Jurkat, Clone E6-1 (cell line): ENCODE data around the gene MAP3K4.
A peak's percentile ranks its signal among the peaks of the same experiment; 100 is the strongest.
"Not testable (repeated sequence)": the region's sequence is repeated elsewhere in the genome, so short reads cannot be mapped to it uniquely, and the experiment has no call there.

Source experiments
- DNase-seq: peaks from one replicate; pipeline ENCODE4 v3.0.0-alpha.2; 2011; ENCODE audit warnings: low read depth, low spot score
- H3K4me3 ChIP-seq: 2 replicates; pipeline ENCODE4 v1.5.1; 2011; ENCODE audit warnings: mild to moderate bottlenecking, low read length, control low read depth, moderate library complexity

MAP3K4 gene

DNA sequence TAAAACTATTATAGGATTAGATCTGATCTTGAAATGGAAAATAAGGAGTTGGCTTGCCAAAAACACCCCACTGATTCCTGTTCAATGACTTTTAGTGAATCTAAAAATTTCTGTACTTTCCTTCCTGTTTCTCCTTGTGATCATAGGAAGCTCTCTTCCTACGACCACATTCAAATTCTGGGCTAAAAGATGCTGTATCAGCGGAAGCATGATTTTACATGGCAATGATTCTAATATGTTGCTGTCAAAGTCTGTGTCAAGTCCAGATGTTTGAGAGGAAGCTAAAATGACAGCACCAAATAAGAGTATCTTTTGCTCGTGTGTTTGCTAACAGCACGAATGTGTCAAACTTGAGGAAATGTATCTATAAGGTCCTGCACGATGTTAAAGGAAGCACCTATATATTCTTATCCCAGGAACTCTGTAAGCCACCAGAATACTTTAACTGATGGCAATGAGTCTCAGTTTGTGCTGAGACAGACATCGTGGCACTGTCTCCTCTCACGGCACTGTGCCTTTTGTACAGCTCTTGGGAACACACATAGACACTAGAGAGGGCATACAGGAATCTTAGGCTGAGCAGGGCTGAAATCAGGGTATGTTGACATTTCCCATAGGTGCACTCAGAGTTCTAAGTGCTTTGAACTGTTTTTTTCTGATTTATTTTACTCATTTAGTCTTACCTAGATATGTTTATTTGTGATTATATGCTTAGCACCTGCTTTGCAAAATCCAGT, 24.9 kb upstream of the MAP3K4 start:
- DNase-seq = no peak
- H3K4me3 ChIP-seq = no peak overlapping the region

DNA sequence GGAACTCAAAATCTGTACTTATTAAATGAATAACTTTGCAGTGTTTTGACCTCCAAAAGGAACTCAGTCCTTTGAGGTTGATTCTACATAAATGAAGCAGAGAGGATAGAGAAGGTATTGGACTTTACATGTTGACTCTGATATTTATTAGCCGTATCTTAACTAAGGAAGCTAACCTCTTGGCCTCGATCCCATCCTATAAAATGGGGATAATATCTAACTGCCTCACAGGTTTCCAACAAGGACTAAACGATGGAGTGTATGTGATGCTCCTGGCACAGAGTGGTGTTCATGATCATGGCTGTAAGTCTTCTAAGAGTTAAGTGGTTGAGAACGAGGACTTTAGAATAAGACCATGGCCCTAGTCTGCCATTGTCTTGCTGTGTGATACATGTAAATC, 24.2 kb upstream of the MAP3K4 start:
- DNase-seq = no peak
- H3K4me3 ChIP-seq = no peak overlapping the region

DNA sequence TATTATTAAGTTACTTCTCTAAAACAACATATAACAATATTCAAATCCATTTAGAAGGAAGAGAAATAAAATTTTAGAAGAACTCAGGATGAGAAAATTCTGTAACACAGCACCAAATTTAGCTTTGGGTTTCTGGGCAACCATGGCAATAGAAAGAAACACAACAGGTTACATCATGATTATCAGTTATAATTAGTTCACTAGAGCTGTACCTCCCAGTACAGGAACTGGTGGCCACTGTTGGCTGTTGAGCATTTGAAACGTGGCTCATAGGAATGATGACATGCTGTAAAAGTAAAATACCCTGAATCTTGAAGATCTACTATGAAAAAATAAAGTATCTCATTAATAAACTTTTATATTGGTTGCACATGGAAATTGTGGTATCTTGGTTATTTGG, 23.7 kb upstream of the MAP3K4 start:
- H3K4me3 ChIP-seq = no peak overlapping the region
- no peak for DNase-seq

DNA sequence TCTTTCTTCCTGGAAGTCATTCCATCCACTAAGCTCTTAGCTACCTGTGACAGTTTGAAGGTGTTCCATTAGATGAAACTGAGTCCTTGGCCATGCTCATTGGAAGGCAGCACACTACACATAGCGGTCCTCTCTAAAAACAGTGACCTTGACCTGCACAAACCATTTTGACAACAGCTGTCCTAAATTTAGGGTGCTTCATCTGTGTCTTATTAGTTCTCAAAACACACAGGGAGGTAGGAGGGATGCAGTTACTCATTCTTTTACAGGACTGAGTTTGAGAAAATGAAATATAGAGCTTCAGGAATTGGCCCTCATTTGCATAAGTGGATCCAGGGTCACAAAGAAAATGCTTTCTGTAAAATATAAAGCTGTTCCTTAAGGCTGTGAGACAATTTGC, 20.4 kb upstream of the MAP3K4 start:
- DNase-seq = no peak
- H3K4me3 ChIP-seq = no peak overlapping the region

DNA sequence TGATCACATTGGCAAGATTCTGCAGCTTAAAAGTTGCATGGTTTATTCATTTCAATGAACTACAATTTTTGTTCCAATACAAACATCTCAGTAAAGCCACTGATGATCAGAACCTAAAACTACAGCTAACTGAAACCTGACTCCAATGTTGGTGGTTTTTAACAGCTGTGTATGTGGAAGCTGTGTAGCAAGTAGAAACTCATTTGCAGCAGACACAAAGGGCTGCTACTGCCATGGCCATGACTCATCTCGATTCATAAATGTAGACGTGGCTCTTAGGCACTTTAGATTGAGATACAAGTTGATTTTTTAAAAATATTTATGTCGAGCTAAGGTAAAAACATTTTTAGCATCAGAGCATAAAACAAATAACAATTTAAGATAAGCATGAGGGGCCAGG, 19.5 kb upstream of the MAP3K4 start:
- H3K4me3 ChIP-seq = no peak overlapping the region
- no peak for DNase-seq

DNA sequence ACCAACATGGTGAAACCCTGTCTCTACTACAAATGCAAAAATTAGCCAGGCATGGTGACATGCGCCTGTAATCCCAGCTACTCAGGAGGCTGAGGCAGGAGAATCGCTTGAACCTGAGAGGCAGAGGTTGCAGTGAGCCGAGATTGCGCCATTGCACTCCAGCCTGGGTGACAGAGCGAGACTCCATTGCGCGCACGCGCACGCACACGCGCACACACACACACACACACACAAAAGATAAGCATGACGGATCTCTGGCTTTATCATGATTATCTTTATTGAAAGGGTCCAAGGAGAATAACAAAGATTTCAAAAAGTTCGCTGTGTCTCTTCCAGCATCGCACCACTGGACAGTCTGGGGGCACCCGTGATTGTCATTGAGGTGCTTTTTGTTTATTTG, 19.0 kb upstream of the MAP3K4 start:
- H3K4me3 ChIP-seq, DNase-seq: not testable (repeated sequence)

DNA sequence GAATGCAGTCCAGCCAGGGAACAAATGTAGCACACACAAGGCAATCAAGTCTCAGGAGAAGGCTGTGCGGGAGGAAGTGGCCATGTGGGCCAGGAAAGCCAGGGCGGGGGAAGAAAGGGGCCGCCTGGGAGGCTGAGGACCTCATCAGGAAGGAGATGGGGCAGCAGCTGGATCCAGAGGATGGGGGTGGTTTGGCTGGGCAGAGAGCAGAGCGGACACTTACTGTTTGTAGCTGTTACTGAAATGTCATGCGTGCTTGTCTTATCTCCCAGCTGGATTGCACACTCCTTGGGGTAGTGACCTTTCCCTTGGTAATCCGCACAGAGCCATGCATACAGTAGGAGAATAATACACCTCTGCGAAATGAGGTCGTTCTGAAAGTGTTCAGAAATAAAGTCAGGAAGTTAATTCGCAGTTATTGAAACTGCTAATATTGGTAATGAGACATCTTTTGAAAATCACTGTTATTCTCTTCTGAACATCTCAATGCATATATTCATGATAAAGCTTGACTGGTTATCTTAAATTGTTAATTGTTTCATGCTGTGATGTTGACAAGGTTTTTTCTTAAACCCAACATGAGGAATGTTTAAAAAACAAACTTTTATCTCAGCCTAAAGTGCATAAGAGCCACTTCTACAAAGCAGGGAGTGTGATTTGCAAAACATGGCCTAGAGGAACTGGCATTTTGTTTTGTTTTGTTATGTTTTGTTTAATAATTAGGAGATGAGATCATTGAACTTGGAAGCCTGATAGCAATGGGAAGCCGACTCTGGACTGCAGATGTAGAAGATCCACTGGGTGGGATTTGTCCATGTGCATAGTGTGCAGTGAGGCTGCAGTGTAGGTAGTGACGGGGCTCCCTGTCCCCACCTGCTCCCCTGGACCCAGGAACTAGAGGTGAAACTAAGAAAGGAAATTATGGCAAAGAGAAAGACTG, 18.0 kb upstream of the MAP3K4 start:
- no peak overlapping the region for H3K4me3 ChIP-seq
- no peak for DNase-seq

DNA sequence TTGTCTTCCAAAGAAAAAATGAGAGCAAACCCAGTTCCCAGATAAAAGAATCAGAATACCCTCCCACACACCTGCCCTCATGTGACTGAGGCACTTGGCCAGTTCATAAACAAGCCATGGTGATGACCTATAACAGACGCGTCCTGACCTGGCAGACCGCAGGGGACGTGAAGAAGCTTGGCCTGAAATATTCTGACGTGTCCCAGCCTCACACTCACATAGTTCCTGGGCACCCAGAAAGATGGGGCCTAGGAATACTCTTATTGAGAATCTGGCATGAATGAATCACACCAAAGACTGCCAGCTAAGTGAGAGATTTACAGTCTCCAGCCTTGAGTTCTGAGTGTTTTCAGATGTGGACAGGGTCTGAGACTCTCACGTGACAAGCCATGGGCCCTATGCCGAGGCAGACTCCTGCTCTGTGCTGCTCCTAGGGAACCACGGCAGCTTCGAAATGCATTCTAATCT, 17.2 kb upstream of the MAP3K4 start:
- DNase-seq = no peak
- no peak overlapping the region for H3K4me3 ChIP-seq

DNA sequence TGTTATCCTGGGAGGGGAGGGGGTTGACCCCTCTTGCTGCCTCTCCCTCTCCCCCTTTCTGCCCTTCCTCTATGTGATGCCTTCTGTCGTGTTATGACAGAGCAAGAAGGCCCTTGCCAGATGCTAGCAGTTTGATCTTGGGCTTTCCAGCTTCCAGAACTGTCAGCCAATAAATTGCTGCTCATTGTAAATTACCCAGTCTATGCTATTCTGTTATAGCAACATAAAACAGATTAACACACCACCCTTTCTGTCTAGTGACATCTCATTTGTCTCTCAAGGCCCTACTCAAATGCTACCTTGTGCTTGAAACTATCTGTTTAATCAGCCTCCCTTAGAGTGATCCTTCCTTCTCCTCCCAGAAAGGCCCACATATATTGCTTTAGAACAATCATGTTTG, 16.4 kb upstream of the MAP3K4 start:
- DNase-seq = no peak
- H3K4me3 ChIP-seq = no peak overlapping the region

DNA sequence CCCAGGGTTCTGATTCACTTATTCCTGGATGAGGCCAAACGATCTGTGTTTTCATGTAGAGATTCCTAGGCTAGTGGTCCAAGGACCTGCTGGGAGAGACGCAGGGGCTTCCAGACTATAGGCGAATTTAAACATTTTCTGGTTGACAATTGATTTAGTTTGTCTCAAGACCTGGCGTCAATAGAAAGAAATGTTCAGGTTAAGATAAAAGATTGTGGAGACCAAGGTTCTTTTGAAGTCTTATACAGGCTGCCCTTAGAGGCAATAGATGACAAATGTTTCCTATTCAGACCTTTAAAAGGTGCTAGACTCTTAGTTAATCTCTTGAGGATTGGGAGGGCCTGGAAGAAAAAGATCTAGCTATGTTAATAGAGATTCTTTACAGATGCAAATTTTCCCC, 15.6 kb upstream of the MAP3K4 start:
- not testable (repeated sequence) for H3K4me3 ChIP-seq, DNase-seq

DNA sequence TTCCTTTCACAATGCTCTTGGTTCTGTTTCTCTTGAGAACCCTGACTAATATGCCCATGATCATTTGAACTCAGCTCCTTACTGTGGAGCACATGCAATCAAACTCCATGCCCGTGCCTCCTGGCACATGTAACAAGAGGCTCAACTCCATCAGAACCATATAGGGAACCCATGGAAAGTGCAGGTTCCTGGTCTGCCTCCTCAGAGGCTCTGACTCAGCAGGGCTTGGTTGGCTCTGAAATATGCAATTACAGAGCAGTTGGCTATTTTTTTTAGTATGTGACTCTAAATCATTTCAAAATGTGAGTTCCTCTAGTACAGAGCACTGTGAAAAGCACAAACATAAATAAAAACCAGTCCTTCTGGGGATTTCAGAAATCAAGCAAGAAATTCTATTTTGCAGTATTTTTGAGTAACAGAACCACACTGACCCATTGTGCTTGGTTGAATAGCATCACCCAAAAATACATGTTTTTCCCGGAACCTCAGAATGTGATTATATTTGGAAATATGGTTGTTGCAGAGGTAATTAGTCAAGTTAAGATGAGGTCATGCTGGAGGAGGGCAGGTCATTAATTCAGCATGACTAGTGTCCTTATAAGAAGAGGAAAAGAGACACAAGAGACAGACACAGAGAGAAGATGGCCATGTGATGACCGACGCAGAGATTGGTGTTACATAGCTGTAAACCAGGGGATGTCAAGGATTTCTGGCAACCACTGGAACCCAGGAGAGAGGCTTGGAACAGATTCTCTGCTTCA, 13.2 kb upstream of the MAP3K4 start:
- no peak for DNase-seq
- no peak overlapping the region for H3K4me3 ChIP-seq

DNA sequence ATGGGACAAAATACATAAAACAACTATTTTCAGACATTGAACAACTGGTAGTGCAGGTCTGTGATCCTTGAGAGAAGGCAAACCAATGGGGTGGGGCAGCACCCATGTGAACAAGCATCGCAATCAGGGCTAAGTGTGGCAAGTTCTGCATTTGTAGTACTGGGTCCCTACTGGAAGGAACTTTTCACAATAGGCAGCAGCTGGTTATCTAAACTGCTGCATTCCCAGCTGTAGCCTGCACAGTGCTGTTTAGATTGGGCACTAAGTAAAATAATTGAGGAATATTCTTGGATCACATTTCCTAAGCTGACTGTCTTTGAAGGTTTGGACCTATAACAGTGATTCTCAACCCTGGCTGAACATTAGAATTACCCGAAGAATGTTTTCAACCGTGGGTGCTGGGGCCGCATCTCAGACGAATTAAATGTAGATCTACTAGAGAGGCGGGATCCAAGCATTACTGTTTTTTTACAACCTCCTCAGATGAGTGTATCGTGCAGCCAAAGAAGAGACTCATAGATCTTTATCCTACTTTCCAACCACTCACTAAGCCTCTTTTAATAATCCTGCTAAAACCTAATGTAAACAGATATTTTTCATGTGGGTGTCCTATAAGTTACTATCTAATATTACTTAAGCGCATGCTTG, 12.4 kb upstream of the MAP3K4 start:
- DNase-seq = no peak

DNA sequence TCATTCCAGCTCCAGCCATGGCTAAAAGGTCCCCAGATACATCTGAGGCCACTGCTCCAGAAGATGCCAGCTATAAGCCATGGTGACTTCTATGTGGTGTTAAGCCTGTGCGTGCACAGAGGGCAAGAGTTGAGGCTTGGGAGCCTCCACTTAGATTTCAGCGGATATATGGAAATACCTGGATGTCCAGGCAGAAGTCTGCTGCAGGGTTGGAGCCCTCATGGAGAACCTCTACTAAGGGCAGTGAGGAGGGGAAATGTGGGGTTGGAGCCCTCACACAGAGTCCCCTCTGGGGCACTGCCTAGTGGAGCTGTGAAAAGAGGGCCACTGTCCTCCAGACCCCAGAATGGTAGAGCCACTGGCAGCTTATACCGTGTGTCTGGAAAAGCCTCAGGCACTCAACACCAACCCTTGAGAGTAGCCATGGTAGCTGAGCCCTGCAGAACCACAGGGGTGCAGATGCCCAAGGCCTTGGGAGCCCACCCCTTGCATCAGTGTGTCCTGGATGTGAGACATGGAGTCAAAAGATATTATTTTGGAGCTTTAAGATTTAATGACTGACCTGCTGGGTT, 8.1 kb upstream of the MAP3K4 start:
- not testable (repeated sequence) for H3K4me3 ChIP-seq, DNase-seq

More for the DNA sequence above, 12.4 kb upstream of the MAP3K4 start:
- no peak overlapping the region for H3K4me3 ChIP-seq

DNA sequence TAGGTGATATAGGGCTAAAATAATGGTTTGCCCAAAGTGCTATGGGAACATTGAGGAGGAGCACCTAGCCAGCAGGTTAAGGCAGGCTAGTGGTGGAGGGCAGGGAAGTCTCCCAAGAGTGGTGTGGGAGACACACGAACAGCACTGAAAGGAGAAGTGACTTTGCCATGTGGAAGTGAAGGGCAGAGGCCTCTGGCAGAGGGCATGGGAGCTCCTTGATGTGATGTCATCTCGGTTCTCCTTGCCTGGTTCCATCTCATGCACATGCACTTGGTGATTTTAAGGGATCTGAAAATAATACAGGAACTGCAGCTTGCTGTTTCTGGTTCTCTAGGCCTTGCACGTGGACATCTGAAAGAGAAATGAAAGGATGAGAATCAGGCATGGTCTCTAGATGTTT, 4.7 kb upstream of the MAP3K4 start:
- DNase-seq = no peak
- H3K4me3 ChIP-seq = no peak overlapping the region

DNA sequence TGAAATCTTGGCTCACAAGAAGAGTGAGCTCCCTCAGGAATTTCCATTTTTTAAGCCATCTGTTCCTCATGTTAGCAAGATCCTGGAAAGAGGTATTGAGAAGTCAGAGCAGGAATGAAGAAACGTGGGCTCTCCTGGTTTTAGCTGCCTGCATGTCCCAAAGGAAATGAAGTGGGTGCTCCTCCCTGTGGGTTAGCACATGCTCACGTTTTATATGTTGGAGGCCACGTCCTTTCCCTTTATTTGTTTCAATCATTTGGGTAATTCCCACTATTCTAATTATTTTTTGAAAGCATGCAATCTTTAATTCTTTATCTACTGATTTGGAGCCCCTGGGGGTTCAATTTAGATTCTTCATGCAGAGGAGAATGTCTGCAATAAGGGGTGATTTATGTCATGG, 4.3 kb upstream of the MAP3K4 start:
- no peak for DNase-seq

DNA sequence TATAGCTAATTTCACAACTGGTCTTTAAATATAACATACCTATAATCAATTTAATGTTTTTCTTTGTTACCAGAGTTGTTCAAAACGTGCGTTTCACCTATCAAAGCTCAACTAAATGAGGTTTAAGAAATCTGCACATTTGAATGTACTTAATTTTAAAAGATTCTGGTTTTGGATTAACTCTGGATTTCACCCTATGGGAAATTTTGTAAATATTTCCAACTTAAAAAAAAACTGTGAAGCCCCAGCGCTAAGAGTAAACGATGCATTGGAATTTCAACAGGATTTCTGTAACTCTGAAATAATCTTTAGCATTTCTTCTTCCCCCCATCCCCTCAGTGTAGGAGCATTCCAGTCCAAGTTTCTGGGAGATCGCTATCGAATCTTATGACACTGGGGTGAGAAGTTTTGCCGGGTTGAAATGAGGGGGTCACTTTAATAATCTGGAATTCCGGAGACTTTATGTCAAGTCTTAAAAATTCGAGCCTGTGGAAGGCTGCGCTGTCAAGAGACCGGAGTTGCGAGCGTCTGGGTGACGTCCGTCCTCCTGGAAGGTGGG, 643 bp upstream of the MAP3K4 start:
- peak overlapping the region; percentile 74 for H3K4me3 ChIP-seq
- DNase-seq = no peak

More for the DNA sequence above, 4.3 kb upstream of the MAP3K4 start:
- H3K4me3 ChIP-seq = no peak overlapping the region

DNA sequence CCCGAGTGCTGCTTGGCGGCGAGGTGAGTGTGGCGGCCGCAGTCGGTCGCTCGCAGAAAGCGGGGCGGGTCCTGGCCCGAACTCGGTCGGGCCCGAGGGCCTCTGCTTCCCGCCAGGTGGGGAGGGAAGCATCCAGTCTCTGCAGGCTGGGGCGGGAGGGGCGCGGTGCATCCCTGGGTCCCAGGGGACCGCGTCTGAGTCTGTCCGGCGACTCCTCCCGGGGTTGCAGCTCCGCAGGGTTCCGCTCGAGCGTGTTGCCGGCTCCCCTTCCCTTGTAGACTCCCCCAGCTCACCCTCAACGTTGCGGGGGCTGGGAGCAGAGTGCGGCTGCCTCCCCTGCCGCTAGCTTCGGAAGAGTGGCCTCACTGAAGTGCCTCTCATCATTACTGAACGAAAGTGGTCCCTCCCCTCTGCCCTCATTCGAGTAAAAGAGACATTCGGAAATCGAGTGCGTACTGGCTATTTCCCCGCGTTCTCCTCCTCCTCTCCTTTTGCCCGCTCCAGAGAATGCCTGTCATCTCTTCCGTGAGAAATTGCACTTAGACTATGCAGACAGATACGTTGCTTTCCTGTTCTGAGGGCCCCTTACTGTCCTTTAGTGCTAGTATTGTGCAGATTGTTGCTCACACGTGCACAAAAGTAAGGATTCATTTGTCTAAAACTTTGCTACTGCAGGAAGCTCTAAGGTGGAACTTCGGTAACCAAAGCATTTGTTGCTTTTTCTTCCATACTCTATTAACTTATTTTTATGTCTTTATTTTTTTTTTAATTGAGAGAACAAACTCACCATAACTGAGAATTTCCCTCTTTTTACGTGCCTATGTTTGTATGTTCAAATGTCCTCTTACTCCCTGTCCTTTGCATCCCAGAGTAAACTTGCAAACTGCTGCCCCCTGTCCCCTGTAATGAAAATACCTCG, 751 bp downstream of the MAP3K4 start:
- DNase-seq = peak; percentile 53
- peak overlapping the region; percentile 74 for H3K4me3 ChIP-seq

DNA sequence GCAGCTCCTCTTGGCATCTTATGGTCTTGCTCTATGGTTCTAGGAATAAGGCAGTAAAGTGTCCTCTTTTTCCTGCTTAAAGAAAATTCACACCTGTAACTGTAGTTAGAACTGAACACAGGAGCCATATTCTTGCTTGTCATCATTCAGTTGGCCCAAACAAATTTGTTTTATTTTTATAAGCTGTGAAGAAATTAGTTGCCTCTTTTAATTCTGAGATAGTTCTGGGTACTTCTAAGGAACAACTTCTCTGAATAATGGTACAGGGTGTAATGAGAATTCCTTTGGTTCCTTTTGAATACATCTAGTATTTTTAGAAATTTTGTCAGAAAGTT, 1.4 kb downstream of the MAP3K4 start:
- no peak for DNase-seq
- H3K4me3 ChIP-seq = peak overlapping the region; percentile 74
